Transverse colon (tissue), 4 donors: ENCODE measurements around the gene CCNL2. TPM values are rescaled to one million over a fixed set of nuclear protein-coding genes. Genes with fewer than 3 reads are reported as not detected.
"Not testable (repeated sequence)": the region's sequence is repeated elsewhere in the genome, so short reads cannot be mapped to it uniquely, and the experiment has no call there.

Experiments used
- DNase-seq: peaks from one replicate; pipeline ENCODE4 v3.0.0-alpha.2; 2019
- H3K27ac ChIP-seq, 4 donors: fragments of 200-600 bp; sonication (generic); 2 replicates each; pipeline ENCODE4 v1.5.1; 2016 to 2018; ENCODE audit warnings: inconsistent platforms in 4 of 4
- H3K27me3 ChIP-seq: fragments of 200-600 bp; sonication (generic); 2 replicates; pipeline ENCODE4 v1.5.1; 2017; ENCODE audit warnings: inconsistent platforms
- H3K36me3 ChIP-seq, 4 donors: fragments of 200-600 bp; sonication (generic); 2 replicates each; pipeline ENCODE4 v1.5.1; 2017 to 2019; ENCODE audit warnings: inconsistent platforms in 4 of 4
- H3K4me1 ChIP-seq, 4 donors: fragments of 200-600 bp; sonication (generic); 2 replicates each; pipeline ENCODE4 v1.5.1; 2017 to 2020; ENCODE audit warnings: inconsistent platforms in 4 of 4
- H3K4me3 ChIP-seq, 4 donors: fragments of 200-600 bp; sonication (generic); 1 replicate in 1 of 4; 2 replicates in 3 of 4; pipeline versions ENCODE4 v1.5.1 to v1.6.1; 2017 to 2019; ENCODE audit warnings: inconsistent platforms in 4 of 4
- H3K9me3 ChIP-seq, 2 donors: fragments of 200-600 bp; sonication (generic); 2 replicates each; pipeline ENCODE4 v1.5.1; 2017 to 2019; ENCODE audit warnings: inconsistent platforms in 2 of 2
- CTCF ChIP-seq, 5 experiments: fragments of 200-600 bp in 3 of 5; fragments of 450-650 bp in 2 of 5; sonication (generic) in 3 of 5; IDR thresholded peaks; 1 replicate in 2 of 5; 2 replicates in 3 of 5; pipeline ENCODE4 v1.5.1; 2016 to 2017; ENCODE audit warnings: antibody characterized with exemption in 5 of 5, inconsistent platforms in 3 of 5, mild to moderate bottlenecking in 2 of 5, moderate library complexity in 1 of 5
- EP300 ChIP-seq: sonication (generic); formaldehyde crosslinking; IDR thresholded peaks from one replicate; pipeline ENCODE4 v1.6.1; 2017; ENCODE audit warnings: antibody characterized with exemption, low read depth
- POLR2A ChIP-seq: fragments of 450-650 bp; IDR thresholded peaks from one replicate; pipeline ENCODE4 v1.6.1; 2016; ENCODE audit warnings: antibody characterized with exemption, mild to moderate bottlenecking, moderate library complexity
- POLR2AphosphoS5 ChIP-seq, 3 donors: sonication (generic); formaldehyde crosslinking; IDR thresholded peaks; one replicate each; pipeline ENCODE4 v1.6.1; 2016; ENCODE audit warnings: antibody characterized with exemption in 3 of 3
- WGBS, 2 donors: methylation state at CpG; one replicate each; pipeline ENCODE4 v1.1.5; 2018; ENCODE audit warnings: low coverage in 1 of 2; 5-methylcytosine and 5-hydroxymethylcytosine counted together
- in situ Hi-C, 4 donors: fragments of 200-750 bp; cut with MboI; loops; one replicate each; pipeline versions ENCODE4 v1.15.0 to v1.15.1; 2017; ENCODE audit warnings: low sequenced_read_pairs in 3 of 4, low pct_ligation_motif_present in 1 of 4, low pct_unique_long_range_greater_than_20kb in 1 of 4
- intact Hi-C: fragments of 100-400 bp; cut with DNase I; formaldehyde crosslinking; loops from one replicate; pipeline ENCODE4 v1.15.1; 2023; ENCODE audit warnings: low total_unique reads
- total RNA-seq, 4 donors: library from RNA; depleted of rRNA; stranded (reverse); fragments of >200 nt; gene quantifications; one replicate each; pipeline ENCODE4 v1.1.0, GENCODE V29; 2016

CCNL2 gene
- total RNA-seq, 4 donors from 2014 or later, result 169 to 657 (median 349) TPM

GRCh38 chr1:1411626-1412025 is 12.5 kb upstream of the CCNL2 start:
- no peak overlapping the region for H3K4me3 ChIP-seq
- 92% methylated on average over 11 of the region's 13 CpGs; no CpG with 5 or more reads in 1 of the 2 donors for WGBS, 2 donors
- in situ Hi-C loops, result no loop called here

GRCh38 chr1:1410238-1410637 is 11.1 kb upstream of the CCNL2 start:
- WGBS, 2 donors, result 80 to 86% methylated on average over 1 to 8 of the region's 8 CpGs

More at GRCh38 chr1:1411626-1412025, 12.5 kb upstream of the CCNL2 start:
- intact Hi-C loops, result no loop called here
- no peaks in the 10 kb centered on the region for H3K36me3 ChIP-seq
- no peak for DNase-seq
- peaks cover 6 to 19% (median 13%) of the 10 kb centered on the region in 4 donors for H3K4me1 ChIP-seq
- no peak overlapping the region for H3K27ac ChIP-seq
- TF ChIP-seq CTCF (IDR thresholded peaks at IDR 0.05) (no peak), POLR2AphosphoS5 (IDR thresholded peaks at IDR 0.05) (no peak)
- no peaks in the 10 kb centered on the region for H3K27me3 ChIP-seq
- H3K9me3 ChIP-seq, result no peaks in the 10 kb centered on the region

GRCh38 chr1:1407636-1408318 is 8.6 kb upstream of the CCNL2 start:
- TF ChIP-seq POLR2AphosphoS5 (IDR thresholded peaks at IDR 0.05), result no peak
- peak in 4 of 5 experiments; percentile 15 to 53 (median 37) for TF ChIP-seq CTCF (IDR thresholded peaks at IDR 0.05)
- in situ Hi-C loops, result no loop called here

More at GRCh38 chr1:1410238-1410637, 11.1 kb upstream of the CCNL2 start:
- H3K4me1 ChIP-seq, result peaks cover 17 to 32% (median 23%) of the 10 kb centered on the region in 4 donors
- DNase-seq, H3K36me3 ChIP-seq, H3K4me3 ChIP-seq, in situ Hi-C loops, H3K27ac ChIP-seq, intact Hi-C loops, H3K27me3 ChIP-seq, H3K9me3 ChIP-seq: not testable (repeated sequence)

GRCh38 chr1:1406821-1407635 is 7.9 kb upstream of the CCNL2 start, which contains the start of gene MRPL20:
MRPL20 (minus strand) TSS chr1:1407293; CDS start chr1:1407217, 76 bp downstream.
- DNase-seq, result peak; percentile 95
- Histone ChIP-seq H3K36me3 (peaks cover 0 to 18% (median 2%) of the 10 kb centered on the region in 4 donors), H3K27me3 (no peaks in the 10 kb centered on the region), H3K9me3 (no peaks in the 10 kb centered on the region), H3K4me1 (peaks cover 17 to 39% (median 23%) of the 10 kb centered on the region in 4 donors), H3K27ac (peak within 1 kb of the TSS; percentile 88 to 95 (median 91)), H3K4me3 (peak within 1 kb of the TSS; percentile 92 to 97 (median 96))
- 0% methylated on average over 60 of the region's 98 CpGs; no CpG with 5 or more reads in 1 of the 2 donors for WGBS, 2 donors
- intact Hi-C loops, result no loop called here
- TF ChIP-seq EP300, result no peak
- TF ChIP-seq POLR2A, result peak; percentile 82
- TF ChIP-seq POLR2AphosphoS5 (IDR thresholded peaks at IDR 0.05), result peak; percentile 92 to 95 (median 94)
- in situ Hi-C loops, result no loop called here

More at GRCh38 chr1:1407636-1408318, 8.6 kb upstream of the CCNL2 start:
- peaks cover 17 to 39% (median 23%) of the 10 kb centered on the region in 4 donors for H3K4me1 ChIP-seq
- peak overlapping the region; percentile 92 to 97 (median 96) for H3K4me3 ChIP-seq
- H3K27ac ChIP-seq, result peak overlapping the region; percentile 88 to 95 (median 91)
- intact Hi-C loops, result no loop called here
- no peaks in the 10 kb centered on the region for H3K27me3 ChIP-seq
- H3K9me3 ChIP-seq, result no peaks in the 10 kb centered on the region
- H3K36me3 ChIP-seq, result peaks cover 0 to 18% (median 1%) of the 10 kb centered on the region in 4 donors
- DNase-seq, result no peak
- WGBS, 2 donors, result 25 to 90% methylated on average over 2 to 20 of the region's 41 CpGs
